Measurements from ENCODE around the gene NELFB.
"Not testable (repeated sequence)": the region's sequence is repeated elsewhere in the genome, so short reads cannot be mapped to it uniquely, and the experiment has no call there.

Gene NELFB

GRCh38 chr9:137232510-137232909, 22.6 kb upstream of the NELFB start:
- H3K27me3 ChIP-seq (ENCODE audit: control insufficient read depth, insufficient read depth, low read length) = no peaks in the 10 kb centered on the region
- no peak overlapping the region for H3K27ac ChIP-seq (ENCODE audit: low read length)
- no peaks in the 10 kb centered on the region for H3K36me3 ChIP-seq (ENCODE audit: control insufficient read depth, low read depth, low read length)
- no peaks in the 10 kb centered on the region for H3K9me3 ChIP-seq (ENCODE audit: control insufficient read depth, low read depth, low read length)
- no peak overlapping the region for H3K4me3 ChIP-seq (ENCODE audit: low read length)
- H3K9ac ChIP-seq (ENCODE audit: low read length) = no peak overlapping the region
- H3K4me1 ChIP-seq (ENCODE audit: control insufficient read depth, low read depth, low read length) = no peaks in the 10 kb centered on the region

GRCh38 chr9:137233143-137233980, 21.8 kb upstream of the NELFB start:
- Histone ChIP-seq H3K27me3 (ENCODE audit: control insufficient read depth, insufficient read depth, low read length) (no peaks in the 10 kb centered on the region), H3K9ac (ENCODE audit: low read length) (no peak overlapping the region), H3K36me3 (ENCODE audit: control insufficient read depth, low read depth, low read length) (no peaks in the 10 kb centered on the region), H3K4me1 (ENCODE audit: control insufficient read depth, low read depth, low read length) (no peaks in the 10 kb centered on the region), H3K27ac (ENCODE audit: low read length) (no peak overlapping the region), H3K4me3 (ENCODE audit: low read length) (no peak overlapping the region), H3K9me3 (ENCODE audit: control insufficient read depth, low read depth, low read length) (no peaks in the 10 kb centered on the region)

GRCh38 chr9:137234055-137234697, 21.0 kb upstream of the NELFB start:
- H3K36me3 ChIP-seq (ENCODE audit: control insufficient read depth, low read depth, low read length) = no peaks in the 10 kb centered on the region
- no peaks in the 10 kb centered on the region for H3K9me3 ChIP-seq (ENCODE audit: control insufficient read depth, low read depth, low read length)
- no peaks in the 10 kb centered on the region for H3K27me3 ChIP-seq (ENCODE audit: control insufficient read depth, insufficient read depth, low read length)
- H3K27ac ChIP-seq (ENCODE audit: low read length) = no peak overlapping the region
- H3K9ac ChIP-seq (ENCODE audit: low read length) = no peak overlapping the region
- H3K4me3 ChIP-seq (ENCODE audit: low read length) = no peak overlapping the region
- H3K4me1 ChIP-seq (ENCODE audit: control insufficient read depth, low read depth, low read length) = no peaks in the 10 kb centered on the region

DNA sequence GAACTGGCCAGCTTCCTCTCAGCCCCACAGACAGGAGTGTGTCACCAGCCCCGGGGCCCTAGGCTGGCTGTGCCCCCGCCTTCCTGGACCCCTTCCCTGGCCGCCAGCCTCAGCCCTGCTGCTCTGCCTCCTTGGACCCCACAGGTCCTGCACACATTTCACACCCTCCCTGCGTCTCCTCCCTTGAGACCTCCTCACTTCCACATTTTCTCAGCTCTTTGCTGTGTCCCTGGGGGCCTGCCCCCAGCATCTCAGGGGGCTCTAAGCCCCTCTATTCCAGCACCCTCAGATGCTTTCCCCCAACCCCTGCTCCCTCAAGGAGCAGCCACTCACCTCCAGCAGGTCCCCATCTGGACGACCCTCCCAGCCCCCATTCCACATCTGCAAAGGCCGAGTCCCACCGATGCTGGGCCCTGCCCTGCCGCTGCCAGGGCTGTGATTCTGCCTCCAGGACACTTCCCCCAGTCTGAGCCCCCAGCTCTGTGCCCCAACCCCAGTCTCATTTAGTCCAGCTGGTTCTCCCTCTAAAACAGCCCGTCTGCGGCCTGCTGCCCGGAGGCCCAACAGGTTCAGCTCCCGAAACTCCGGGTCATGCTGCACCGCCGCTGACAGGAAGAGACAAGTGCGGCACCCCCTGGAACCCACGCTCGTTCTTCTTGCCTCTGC, 20.2 kb upstream of the NELFB start:
- Histone ChIP-seq H3K4me3 (ENCODE audit: low read length) (no peak overlapping the region), H3K9ac (ENCODE audit: low read length) (no peak overlapping the region), H3K36me3 (ENCODE audit: control insufficient read depth, low read depth, low read length) (no peaks in the 10 kb centered on the region), H3K4me1 (ENCODE audit: control insufficient read depth, low read depth, low read length) (no peaks in the 10 kb centered on the region), H3K9me3 (ENCODE audit: control insufficient read depth, low read depth, low read length) (no peaks in the 10 kb centered on the region), H3K27ac (ENCODE audit: low read length) (no peak overlapping the region), H3K27me3 (ENCODE audit: control insufficient read depth, insufficient read depth, low read length) (no peaks in the 10 kb centered on the region)

GRCh38 chr9:137235424-137236237, 19.5 kb upstream of the NELFB start:
- Histone ChIP-seq H3K4me1 (ENCODE audit: control insufficient read depth, low read depth, low read length) (no peaks in the 10 kb centered on the region), H3K9ac (ENCODE audit: low read length) (no peak overlapping the region), H3K36me3 (ENCODE audit: control insufficient read depth, low read depth, low read length) (no peaks in the 10 kb centered on the region), H3K27ac (ENCODE audit: low read length) (no peak overlapping the region), H3K9me3 (ENCODE audit: control insufficient read depth, low read depth, low read length) (no peaks in the 10 kb centered on the region), H3K4me3 (ENCODE audit: low read length) (no peak overlapping the region), H3K27me3 (ENCODE audit: control insufficient read depth, insufficient read depth, low read length) (no peaks in the 10 kb centered on the region)

GRCh38 chr9:137236238-137236935, 18.7 kb upstream of the NELFB start:
- no peak overlapping the region for H3K9ac ChIP-seq (ENCODE audit: low read length)
- no peaks in the 10 kb centered on the region for H3K27me3 ChIP-seq (ENCODE audit: control insufficient read depth, insufficient read depth, low read length)
- H3K4me3 ChIP-seq (ENCODE audit: low read length) = no peak overlapping the region
- H3K36me3 ChIP-seq (ENCODE audit: control insufficient read depth, low read depth, low read length) = no peaks in the 10 kb centered on the region
- no peaks in the 10 kb centered on the region for H3K4me1 ChIP-seq (ENCODE audit: control insufficient read depth, low read depth, low read length)
- H3K27ac ChIP-seq (ENCODE audit: low read length) = no peak overlapping the region
- no peaks in the 10 kb centered on the region for H3K9me3 ChIP-seq (ENCODE audit: control insufficient read depth, low read depth, low read length)

DNA sequence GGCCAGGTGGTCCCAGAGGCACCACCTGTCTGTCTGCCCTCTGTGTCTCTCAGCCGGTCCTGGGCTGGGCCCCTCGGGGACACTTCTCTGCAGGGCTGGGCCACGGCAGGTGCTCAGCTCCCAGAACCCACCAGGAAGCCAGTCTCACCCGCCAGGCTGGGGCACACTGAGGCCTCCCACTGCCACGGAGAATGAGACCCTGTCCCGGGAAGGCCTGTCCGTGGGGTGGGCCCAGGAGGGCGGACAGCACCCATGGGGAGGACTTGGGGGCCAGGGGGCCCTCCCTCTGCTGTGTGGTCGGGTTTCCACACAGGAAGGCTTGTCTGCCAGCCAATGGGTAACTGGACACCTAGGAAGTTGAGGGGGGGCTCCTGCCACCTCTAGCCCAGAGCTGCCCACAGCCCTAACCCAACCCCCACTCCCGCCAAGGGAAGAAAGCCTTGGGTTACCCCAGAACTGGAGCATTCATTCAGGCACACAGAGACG, 18.1 kb upstream of the NELFB start:
- Histone ChIP-seq H3K27ac (ENCODE audit: low read length) (no peak overlapping the region), H3K36me3 (ENCODE audit: control insufficient read depth, low read depth, low read length) (no peaks in the 10 kb centered on the region), H3K9me3 (ENCODE audit: control insufficient read depth, low read depth, low read length) (no peaks in the 10 kb centered on the region), H3K27me3 (ENCODE audit: control insufficient read depth, insufficient read depth, low read length) (no peaks in the 10 kb centered on the region), H3K4me3 (ENCODE audit: low read length) (no peak overlapping the region), H3K9ac (ENCODE audit: low read length) (no peak overlapping the region), H3K4me1 (ENCODE audit: control insufficient read depth, low read depth, low read length) (peaks cover under 1% of the 10 kb centered on the region)

DNA sequence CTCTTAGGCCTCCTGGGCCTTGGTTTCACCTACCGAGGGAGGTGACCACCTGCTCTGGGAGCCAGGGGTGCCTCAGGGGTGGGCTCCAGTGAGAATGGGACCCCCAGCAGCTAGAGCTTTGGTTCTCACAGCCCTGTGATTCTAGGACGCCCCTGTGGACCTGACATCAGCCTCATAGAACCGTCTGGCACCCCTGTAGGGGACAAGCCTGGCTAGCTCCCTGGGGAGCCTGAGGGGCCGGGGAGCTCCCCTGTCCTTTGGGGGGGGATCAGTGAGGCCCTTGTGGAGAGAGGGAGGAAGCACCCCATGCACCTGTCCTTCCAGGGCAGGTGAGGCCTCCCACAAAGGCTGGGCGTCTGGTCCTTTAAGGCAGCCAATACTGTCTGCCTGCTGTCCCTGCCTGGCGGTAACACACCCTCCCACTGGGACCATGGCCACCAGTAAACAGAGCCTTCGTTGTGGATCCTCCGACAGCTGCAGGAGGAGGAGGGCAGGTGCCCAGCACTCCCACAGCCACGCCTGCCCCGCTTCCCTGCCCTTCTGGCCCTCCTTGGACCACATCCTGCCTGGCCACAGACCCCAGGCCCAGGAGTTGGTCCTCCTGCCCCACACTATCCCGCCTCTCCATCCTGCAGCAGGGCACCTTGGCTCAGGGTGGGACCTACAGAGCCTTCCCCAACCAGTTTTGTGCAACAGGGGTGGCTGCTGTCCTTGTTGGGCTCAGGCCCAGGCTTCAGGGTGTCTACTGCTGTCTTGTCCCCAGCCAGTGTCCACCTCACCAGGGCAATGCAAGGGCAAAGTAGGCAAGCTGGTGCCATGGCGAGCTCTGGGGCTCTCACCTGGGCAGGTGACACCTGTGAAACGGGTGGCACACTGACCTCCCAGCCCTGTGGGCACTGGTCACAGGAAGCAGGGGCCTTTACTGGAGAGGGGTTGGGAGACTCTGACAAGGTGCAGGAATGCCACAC, 17.1 kb upstream of the NELFB start:
- Histone ChIP-seq H3K4me1 (ENCODE audit: control insufficient read depth, low read depth, low read length) (peaks cover 6% of the 10 kb centered on the region), H3K9me3 (ENCODE audit: control insufficient read depth, low read depth, low read length) (no peaks in the 10 kb centered on the region), H3K36me3 (ENCODE audit: control insufficient read depth, low read depth, low read length) (peaks cover 11% of the 10 kb centered on the region), H3K9ac (ENCODE audit: low read length) (no peak overlapping the region), H3K4me3 (ENCODE audit: low read length) (no peak overlapping the region), H3K27me3 (ENCODE audit: control insufficient read depth, insufficient read depth, low read length) (no peaks in the 10 kb centered on the region), H3K27ac (ENCODE audit: low read length) (no peak overlapping the region)

DNA sequence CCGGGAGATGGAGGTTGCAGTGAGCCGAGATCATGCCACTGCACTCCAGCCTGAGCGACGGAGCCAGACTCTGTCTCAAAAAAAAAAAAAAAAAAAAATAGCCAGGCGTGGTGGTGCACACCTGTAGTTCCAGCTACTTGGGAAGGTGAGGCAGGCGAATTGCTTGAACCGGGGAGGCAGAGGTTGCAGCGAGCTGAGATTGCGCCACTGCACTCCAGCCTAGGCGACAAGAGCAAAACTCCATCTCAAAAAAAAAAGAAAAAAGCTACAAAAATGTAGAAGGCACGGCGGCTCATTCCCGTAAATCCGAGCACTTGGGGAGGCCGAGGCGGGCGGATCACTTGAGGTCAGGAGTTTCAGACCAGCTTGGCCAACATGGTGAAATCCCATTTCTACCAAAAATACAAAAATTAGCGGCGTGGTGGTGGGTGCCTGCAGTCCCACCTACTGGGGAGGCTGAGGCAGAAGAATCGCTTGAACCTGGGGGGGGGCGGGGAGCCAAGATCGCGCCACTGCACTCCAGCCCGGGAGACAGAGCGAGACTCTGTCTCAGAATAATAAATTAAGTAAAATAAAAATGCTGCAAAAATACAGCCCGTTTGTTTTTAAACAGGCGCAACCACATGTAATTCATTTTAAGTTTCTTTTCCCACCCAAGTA, 15.5 kb upstream of the NELFB start:
- H3K9me3 ChIP-seq (ENCODE audit: control insufficient read depth, low read depth, low read length); H3K27me3 ChIP-seq (ENCODE audit: control insufficient read depth, insufficient read depth, low read length); H3K27ac ChIP-seq (ENCODE audit: low read length): not testable (repeated sequence)
- Histone ChIP-seq H3K4me3 (ENCODE audit: low read length) (peak overlapping the region; percentile 80), H3K36me3 (ENCODE audit: control insufficient read depth, low read depth, low read length) (peaks cover 18% of the 10 kb centered on the region), H3K4me1 (ENCODE audit: control insufficient read depth, low read depth, low read length) (peaks cover 12% of the 10 kb centered on the region), H3K9ac (ENCODE audit: low read length) (peak overlapping the region; percentile 77)
